ENCODE data around the gene IL4R. TPM values are rescaled to one million over a fixed set of nuclear protein-coding genes. Genes with fewer than 3 reads are reported as not detected.
A peak's percentile ranks its signal among the peaks of the same experiment; 100 is the strongest.

IL4R gene
- polyA plus RNA-seq, 1 donor, result 12.1 TPM

GRCh38 chr16:27361987-27362386 lies 48.2 kb downstream of the IL4R start:
- no peak for DNase-seq

GRCh38 chr16:27362570-27363245 lies 48.9 kb downstream of the IL4R start:
- DNase-seq, result no peak

GRCh38 chr16:27363246-27363632 lies 49.5 kb downstream of the IL4R start:
- no peak for DNase-seq

GRCh38 chr16:27363797-27364196 lies 50.0 kb downstream of the IL4R start:
- no peak for DNase-seq

GRCh38 chr16:27364493-27365141 lies 50.8 kb downstream of the IL4R start:
- DNase-seq, result no peak

DNA sequence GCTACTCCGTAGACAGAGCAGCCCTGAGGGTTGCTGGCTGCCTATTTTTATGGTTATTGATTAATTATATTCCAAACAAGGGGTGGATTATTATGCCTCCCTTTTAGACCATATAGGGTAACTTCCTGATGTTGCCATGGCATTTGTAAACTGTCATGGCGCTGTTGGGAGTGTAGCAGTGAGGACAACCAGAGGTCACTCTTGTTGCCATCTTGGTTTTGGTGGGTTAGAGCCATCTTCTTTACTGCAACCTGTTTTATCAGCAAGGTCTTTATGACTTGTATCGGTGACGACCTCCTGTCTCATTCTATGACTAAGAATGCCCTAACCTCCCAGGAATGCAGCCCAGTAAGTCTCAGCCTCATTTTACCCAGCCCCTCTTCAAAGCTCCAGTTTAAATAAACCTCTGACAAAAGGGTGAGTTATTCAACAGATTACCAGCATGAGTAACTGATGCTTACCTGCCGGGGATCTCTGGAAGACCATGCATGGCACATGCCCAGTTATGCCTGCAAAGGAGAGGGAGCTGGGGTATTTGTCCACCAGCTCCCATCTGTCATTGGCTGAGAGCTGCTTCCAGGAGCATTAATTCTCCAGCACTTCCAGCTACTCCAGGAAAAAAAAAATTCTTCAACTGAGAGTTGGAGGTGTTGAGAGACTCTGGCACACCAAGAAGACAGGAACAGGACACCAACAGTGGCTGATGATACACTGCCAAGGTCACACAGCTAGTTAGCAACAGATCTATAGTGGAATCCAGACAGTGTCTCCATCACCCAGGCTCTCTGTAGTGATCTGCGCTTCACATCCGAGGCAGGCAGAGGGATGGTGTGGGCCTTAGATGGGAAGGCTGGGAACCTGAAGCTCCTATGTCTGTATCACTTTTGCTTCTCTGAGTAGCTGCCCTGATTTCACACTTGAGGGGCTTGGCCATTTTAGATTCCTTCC lies 51.6 kb downstream of the IL4R start:
- no peak for DNase-seq

- no peak for DNase-seq
Observed at GRCh38 chr16:27366687-27367460, 53.1 kb downstream of the IL4R start.

DNA sequence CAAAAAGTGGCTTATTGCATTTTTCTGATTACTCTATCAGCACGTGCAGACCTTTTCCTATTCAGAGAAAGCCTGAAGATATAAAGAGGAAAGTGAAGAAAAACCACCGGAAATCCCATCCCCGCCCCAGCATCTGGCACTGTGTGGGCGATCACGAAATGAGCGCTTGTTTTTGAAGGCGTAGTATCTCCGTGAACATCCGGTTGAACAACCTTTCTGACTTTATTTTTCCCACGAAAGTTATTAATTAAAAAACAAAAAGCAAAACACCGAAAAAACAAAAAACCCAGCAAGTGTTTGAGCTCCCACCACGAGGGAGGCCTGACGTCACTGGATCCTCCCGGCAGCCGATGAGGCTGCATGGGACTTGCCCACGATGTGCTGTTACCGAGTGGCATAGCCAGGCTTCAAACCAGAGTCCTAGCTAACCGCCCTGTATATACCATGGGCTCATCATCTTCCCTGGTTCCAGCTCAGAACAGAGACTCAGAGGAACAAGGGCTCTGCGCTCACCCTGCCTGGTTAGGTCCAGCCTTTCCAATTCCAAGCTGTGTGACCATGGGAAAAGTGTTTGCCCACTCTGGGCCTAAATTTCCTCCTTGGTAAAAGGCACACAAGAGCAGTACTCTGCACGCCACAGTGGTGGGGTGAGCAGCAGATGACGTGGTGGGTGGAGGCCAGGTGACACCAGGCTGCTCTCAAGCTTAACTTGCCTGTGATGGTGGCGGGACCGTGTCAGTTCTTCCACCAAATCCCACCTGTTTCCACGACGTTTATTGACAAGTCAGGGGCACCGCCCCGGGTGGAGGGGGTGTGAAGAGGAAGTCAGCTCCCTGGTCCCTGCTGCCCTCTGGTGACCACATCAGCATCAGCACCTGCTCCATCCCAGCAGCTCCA lies 53.9 kb downstream of the IL4R start:
- DNase-seq, result peak; percentile 52

DNA sequence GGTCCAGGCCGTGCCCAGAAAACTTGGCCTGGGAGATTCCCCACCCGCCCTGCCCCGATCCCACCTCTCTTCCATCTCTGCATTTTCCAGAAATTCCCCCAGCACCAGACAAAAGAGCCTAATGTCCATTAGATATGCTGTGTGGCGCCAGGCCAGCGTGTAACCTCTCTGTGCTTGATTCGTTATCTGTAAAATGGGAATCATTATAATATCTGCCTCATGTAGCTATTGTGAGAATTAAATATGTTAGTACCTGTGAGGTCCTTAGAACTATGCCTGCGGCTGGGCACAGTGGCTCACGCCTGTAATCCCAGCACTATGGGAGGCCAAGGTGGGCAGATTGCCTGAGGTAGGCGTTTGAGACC lies 54.6 kb downstream of the IL4R start:
- no peak for DNase-seq

GRCh38 chr16:27369806-27370205 lies 56.0 kb downstream of the IL4R start:
- no peak for DNase-seq

GRCh38 chr16:27370318-27370717 lies 56.5 kb downstream of the IL4R start:
- no peak for DNase-seq

DNA sequence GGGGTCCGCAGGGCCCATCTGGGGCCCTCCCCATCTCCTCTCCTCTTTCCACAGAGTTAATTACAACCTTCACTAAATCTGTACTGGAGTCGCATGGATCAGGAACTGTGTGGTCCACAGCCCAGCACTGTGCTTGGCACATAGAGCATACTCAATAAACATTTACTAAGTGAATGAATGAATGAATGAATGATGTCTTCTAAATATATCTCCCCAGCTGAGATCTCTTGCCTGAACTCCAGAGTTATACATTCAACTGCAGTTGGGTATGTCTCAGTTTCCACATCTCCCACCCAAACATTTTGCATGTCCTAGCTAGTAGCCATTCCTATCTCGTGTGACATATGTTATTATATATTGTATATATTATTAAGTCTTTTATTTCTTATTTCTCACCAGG lies 59.5 kb downstream of the IL4R start:
- DNase-seq, result no peak

- no peak for DNase-seq
Observed at GRCh38 chr16:27374221-27374803, 60.5 kb downstream of the IL4R start.

GRCh38 chr16:27374804-27375425 lies 61.1 kb downstream of the IL4R start:
- peak; percentile 42 for DNase-seq

DNA sequence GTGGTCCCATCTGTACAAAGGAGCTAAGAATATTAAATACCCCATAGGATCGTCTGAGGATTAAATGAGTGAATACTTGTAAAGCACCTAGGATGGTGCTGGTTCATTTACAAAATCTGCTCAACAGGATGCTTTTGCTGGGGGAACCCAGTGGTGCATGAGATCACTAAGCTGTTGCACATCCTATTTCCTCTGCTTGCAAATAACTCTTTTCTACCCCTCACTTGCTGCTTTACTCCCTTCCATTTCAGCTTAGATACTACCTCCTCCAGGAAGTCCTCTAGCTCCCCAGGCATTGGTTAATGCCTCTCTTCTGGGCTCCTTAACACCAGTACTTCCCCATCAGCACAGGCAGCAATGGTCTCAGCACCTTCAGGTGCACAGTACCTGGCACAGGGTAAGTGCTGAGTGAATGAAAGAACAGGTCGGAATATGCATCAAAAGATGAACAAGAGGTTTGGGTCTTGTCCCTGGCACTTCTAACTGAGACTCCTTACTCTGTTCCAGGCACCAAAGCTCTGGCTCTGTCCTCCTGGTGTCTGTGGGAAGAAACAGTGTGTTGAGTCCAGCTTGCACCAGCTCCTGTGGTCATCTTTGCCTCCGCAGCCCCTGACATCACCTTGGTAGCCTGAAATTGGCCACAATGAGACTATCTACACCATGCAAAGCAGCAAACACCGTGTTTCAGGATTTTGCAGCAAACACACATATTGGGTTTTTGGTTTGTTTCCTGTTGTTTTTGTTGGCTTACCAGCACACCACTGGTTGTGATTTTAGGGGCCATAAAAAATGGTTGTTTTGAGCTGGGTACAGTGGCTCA lies 64.1 kb downstream of the IL4R start:
- no peak for DNase-seq

DNA sequence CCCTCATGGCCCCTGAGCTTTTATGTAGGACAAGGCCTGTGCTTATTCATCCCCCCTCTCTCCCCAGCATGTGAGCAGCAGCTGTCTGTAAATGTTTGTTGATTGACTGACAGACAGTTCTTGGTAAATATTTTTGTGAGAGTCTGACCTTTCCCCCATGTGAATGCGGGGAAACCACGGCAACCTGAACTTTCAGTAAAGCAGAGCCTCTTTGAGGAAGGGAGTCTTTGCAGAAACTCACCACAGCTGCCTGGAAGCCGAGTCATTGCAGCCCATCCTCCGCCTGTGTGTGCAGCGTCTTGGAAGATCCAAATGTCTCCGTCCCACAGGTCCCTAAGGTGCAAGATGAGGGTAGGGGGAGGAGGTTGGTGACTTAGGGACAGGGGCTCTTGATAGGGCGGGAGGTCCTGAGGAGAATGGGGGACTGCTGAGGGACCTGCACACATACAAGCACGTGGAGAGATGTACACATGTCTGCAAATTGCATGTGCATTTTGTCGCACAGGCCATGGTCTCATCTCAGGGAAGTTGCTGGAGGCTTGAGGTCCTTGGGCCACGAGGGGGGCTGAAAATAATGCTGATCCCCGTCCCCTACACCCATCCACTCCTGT lies 65.2 kb downstream of the IL4R start:
- no peak for DNase-seq

- DNase-seq, result no peak
Observed at GRCh38 chr16:27379919-27380318, 66.1 kb downstream of the IL4R start.

- no peak for DNase-seq
Observed at GRCh38 chr16:27381236-27381635, 67.5 kb downstream of the IL4R start.

All from hindlimb muscle (tissue), 1 donor.